CD4-positive, alpha-beta T cell (primary cell): ENCODE data around the gene USP33. TPM values are rescaled to one million over a fixed set of nuclear protein-coding genes. Genes with fewer than 3 reads are reported as not detected.
A peak's percentile ranks its signal among the peaks of the same experiment; 100 is the strongest.
"Not testable (repeated sequence)": the region's sequence is repeated elsewhere in the genome, so short reads cannot be mapped to it uniquely, and the experiment has no call there.

Experiments used
- ATAC-seq: fragments of 200-7000 bp; cut with Tn5 transposase; one replicate; pipeline ENCODE4 v1.10.0; 2022; ENCODE audit warnings: mild to moderate bottlenecking; ENCODE audit not compliant: poor library complexity
- CTCF ChIA-PET: fragments of 350-600 bp; sonication (Branson Sonifier 250); formaldehyde crosslinking; loops from one replicate; lab custom pipeline; 2021; ENCODE audit warnings: antibody characterized with exemption, inconsistent platforms; lab: Charles Lee
- POLR2A ChIA-PET: fragments of 350-600 bp; sonication (Branson Sonifier 250); formaldehyde crosslinking; loops from one replicate; lab custom pipeline; 2021; ENCODE audit warnings: antibody characterized with exemption, inconsistent platforms; lab: Charles Lee
- DNase-seq, 14 experiments: peaks; one replicate each; pipeline ENCODE4 v3.0.0-alpha.2; 2013 to 2020; ENCODE audit warnings: mixed read lengths in 2 of 14
- H3K27ac ChIP-seq, 2 donors: one replicate each; pipeline versions ENCODE4 v1.5.1 to v1.7.0; 2013; ENCODE audit warnings: low read length in 2 of 2, low read depth in 1 of 2, mild to moderate bottlenecking in 1 of 2
- H3K27me3 ChIP-seq, 2 experiments: 1 replicate in 1 of 2; 2 replicates in 1 of 2; pipeline versions ENCODE4 v1.6.1 to v1.7.0; 2013; ENCODE audit warnings: low read length in 2 of 2, control low read depth in 1 of 2, mild to moderate bottlenecking in 1 of 2, moderate library complexity in 1 of 2; ENCODE audit not compliant: insufficient read depth in 2 of 2, control insufficient read depth in 1 of 2
- H3K36me3 ChIP-seq: one replicate; pipeline ENCODE4 v1.6.1; 2013; ENCODE audit warnings: low read length, control low read depth; ENCODE audit not compliant: insufficient read depth
- H3K4me1 ChIP-seq: one replicate; pipeline ENCODE4 v1.6.1; 2013; ENCODE audit warnings: low read length, control low read depth; ENCODE audit not compliant: insufficient read depth
- H3K4me3 ChIP-seq: one replicate; pipeline ENCODE4 v1.5.1; 2013; ENCODE audit warnings: mild to moderate bottlenecking, low read length, moderate library complexity
- H3K9me3 ChIP-seq, 2 experiments: 1 replicate in 1 of 2; 2 replicates in 1 of 2; pipeline versions ENCODE4 v1.6.1 to v1.7.0; 2013; ENCODE audit warnings: low read length in 2 of 2, mild to moderate bottlenecking in 2 of 2, control low read depth in 1 of 2, moderate library complexity in 1 of 2; ENCODE audit not compliant: control insufficient read depth in 1 of 2, insufficient read depth in 1 of 2
- H3K27ac Mint-ChIP-seq: one replicate; pipeline ENCODE4 v1.8.0; 2020; ENCODE audit warnings: mixed read lengths
- H3K27me3 Mint-ChIP-seq: one replicate; pipeline ENCODE4 v1.8.0; 2021; ENCODE audit warnings: mixed read lengths
- H3K36me3 Mint-ChIP-seq: one replicate; pipeline ENCODE4 v1.8.0; 2021; ENCODE audit warnings: low read depth, mixed read lengths
- H3K4me1 Mint-ChIP-seq: one replicate; pipeline ENCODE4 v1.8.0; 2021; ENCODE audit warnings: low read depth, mixed read lengths
- H3K4me3 Mint-ChIP-seq: one replicate; pipeline ENCODE4 v1.8.0; 2020; ENCODE audit warnings: mild to moderate bottlenecking, mixed read lengths
- H3K9me3 Mint-ChIP-seq: one replicate; pipeline ENCODE4 v1.8.0; 2020; ENCODE audit warnings: mixed read lengths
- intact Hi-C, 2 experiments: fragments of 100-400 bp; cut with DNase I in 1 of 2; cut with micrococcal nuclease in 1 of 2; formaldehyde crosslinking; loops; one replicate each; pipeline versions ENCODE4 v1.15.1 to v1.9.0; 2023 to 2025; cut with DNase I, micrococcal nuclease
- total RNA-seq, 174 experiments: library from RNA in 2 of 174; stranded (reverse) in 2 of 174; gene quantifications; one replicate each; pipeline ENCODE4 v1.2.3 and lab custom pipeline; 2021 to 2026
- TF ChIP-seq, protein P1 (sequence below): fragments of 200-600 bp; IDR thresholded peaks from one replicate; pipeline ENCODE4 v1.8.0; 2022; ENCODE audit warnings: antibody characterized with exemption, mild to moderate bottlenecking

The USP33 gene
- total RNA-seq, 2 experiments from 2014 or later, result 69.7 to 71.6 TPM

GRCh38 chr1:77680173-77680572 lies 79.5 kb downstream of the USP33 start:
- DNase-seq (no peak), ATAC-seq (no peak)
- ChIA-PET POLR2A (interaction anchor here (0.6 to 1.0 kb wide), 2 partner anchors 14 to 325 kb away, joined by 3 read pairs; partner anchors contain the start of gene DNAJB4), CTCF (no interaction called here)
- Mint-ChIP-seq H3K36me3 (peaks cover 34% of the 10 kb centered on the region), H3K4me1 (peaks cover 75% of the 10 kb centered on the region), H3K27me3 (no peaks in the 10 kb centered on the region), H3K27ac (peak overlapping the region; percentile 2), H3K4me3 (peak overlapping the region; percentile 25), H3K9me3 (no peaks in the 10 kb centered on the region)
- intact Hi-C loops, result loop anchor here (5.0 to 10.0 kb wide), 10 partner anchors 75 to 1895 kb away; partner anchors contain the start of genes FUBP1 (in 1 of the 2), RABGGTB (in 1 of the 2), ST6GALNAC3 (in 1 of the 2) and USP33 (in 1 of the 2)
- TF ChIP-seq, protein P1, sequence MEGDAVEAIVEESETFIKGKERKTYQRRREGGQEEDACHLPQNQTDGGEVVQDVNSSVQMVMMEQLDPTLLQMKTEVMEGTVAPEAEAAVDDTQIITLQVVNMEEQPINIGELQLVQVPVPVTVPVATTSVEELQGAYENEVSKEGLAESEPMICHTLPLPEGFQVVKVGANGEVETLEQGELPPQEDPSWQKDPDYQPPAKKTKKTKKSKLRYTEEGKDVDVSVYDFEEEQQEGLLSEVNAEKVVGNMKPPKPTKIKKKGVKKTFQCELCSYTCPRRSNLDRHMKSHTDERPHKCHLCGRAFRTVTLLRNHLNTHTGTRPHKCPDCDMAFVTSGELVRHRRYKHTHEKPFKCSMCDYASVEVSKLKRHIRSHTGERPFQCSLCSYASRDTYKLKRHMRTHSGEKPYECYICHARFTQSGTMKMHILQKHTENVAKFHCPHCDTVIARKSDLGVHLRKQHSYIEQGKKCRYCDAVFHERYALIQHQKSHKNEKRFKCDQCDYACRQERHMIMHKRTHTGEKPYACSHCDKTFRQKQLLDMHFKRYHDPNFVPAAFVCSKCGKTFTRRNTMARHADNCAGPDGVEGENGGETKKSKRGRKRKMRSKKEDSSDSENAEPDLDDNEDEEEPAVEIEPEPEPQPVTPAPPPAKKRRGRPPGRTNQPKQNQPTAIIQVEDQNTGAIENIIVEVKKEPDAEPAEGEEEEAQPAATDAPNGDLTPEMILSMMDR, result no peak
- no peak overlapping the region for H3K27ac ChIP-seq
- H3K9me3 ChIP-seq, result no peaks in the 10 kb centered on the region
- H3K36me3 ChIP-seq, result peaks cover 3% of the 10 kb centered on the region
- no peaks in the 10 kb centered on the region for H3K27me3 ChIP-seq
- no peak overlapping the region for H3K4me3 ChIP-seq
- peaks cover 23% of the 10 kb centered on the region for H3K4me1 ChIP-seq

DNA sequence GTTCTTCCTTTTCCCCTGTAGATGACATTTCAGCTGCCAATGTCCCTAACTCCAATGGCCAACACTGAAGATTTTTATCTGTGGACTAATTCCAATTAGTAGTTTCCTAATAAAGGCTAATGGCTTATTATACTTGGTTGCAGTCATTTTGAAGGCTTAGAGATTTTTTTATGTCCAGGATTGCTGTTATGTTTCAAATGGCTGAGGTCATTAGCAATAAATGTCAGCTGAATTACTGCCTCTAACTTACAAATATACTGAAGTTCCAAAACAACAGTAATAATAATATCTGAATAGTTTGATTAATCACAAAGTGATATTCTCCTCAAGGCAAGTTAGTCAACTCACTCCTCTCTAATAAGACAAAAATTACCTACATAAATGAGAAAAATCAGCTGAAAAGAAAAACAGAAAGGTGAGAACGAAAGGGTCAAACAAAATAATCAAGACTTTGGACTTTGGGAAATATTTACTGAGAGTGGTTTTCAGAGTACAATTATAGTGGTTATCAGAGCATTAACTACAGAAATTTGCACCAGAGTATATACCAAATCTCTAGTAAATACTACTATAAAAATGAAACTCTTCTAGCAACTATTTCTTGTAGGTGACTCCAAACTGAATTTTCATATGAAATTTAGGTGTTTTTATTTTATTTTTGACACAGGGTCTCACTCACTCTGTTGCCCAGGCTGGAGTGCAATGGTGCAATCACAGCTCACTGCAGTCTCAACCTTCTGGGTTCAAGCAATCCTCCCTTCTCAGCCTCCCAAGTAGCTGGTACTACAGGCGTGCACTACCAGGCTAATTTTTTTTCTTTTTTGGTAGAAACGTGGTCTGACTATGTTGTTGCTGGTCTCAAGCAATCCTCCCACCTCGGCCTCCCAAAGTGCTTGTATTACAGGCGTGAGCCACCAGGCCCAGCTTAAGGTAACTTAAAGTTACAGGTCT lies 80.7 kb downstream of the USP33 start:
- peaks cover 22% of the 10 kb centered on the region for H3K4me1 ChIP-seq
- DNase-seq (no peak), ATAC-seq (no peak)
- H3K4me3 Mint-ChIP-seq, result peak overlapping the region; percentile 11
- no peak overlapping the region for H3K4me3 ChIP-seq
- H3K9me3 Mint-ChIP-seq, result no peaks in the 10 kb centered on the region
- intact Hi-C loops, result no loop called here
- no peaks in the 10 kb centered on the region for H3K9me3 ChIP-seq
- TF ChIP-seq, protein P1, result no peak
- ChIA-PET CTCF (no interaction called here), POLR2A (no interaction called here)
- no peaks in the 10 kb centered on the region for H3K27me3 ChIP-seq
- no peak overlapping the region for H3K27ac ChIP-seq
- peaks cover 78% of the 10 kb centered on the region for H3K4me1 Mint-ChIP-seq
- H3K27me3 Mint-ChIP-seq, result no peaks in the 10 kb centered on the region
- H3K36me3 ChIP-seq, result peaks cover 8% of the 10 kb centered on the region
- peaks cover 38% of the 10 kb centered on the region for H3K36me3 Mint-ChIP-seq
- no peak overlapping the region for H3K27ac Mint-ChIP-seq

- H3K4me1 Mint-ChIP-seq, result peaks cover 81% of the 10 kb centered on the region
- not testable (repeated sequence) for ATAC-seq
These were observed 84.8 kb downstream of the USP33 start for GRCh38 chr1:77674807-77675206.

More at GRCh38 chr1:77674807-77675206, 84.8 kb downstream of the USP33 start:
- DNase-seq, CTCF ChIA-PET, H3K9me3 Mint-ChIP-seq, H3K4me1 ChIP-seq, H3K27me3 ChIP-seq, H3K9me3 ChIP-seq, H3K4me3 ChIP-seq, H3K27me3 Mint-ChIP-seq, H3K36me3 ChIP-seq, H3K27ac Mint-ChIP-seq, H3K4me3 Mint-ChIP-seq, intact Hi-C loops, H3K27ac ChIP-seq: not testable (repeated sequence)
- POLR2A ChIA-PET, result interaction anchor here (1.2 kb wide), 1 partner anchor 304 kb away, joined by 3 read pairs; the partner anchor contains the start of gene FUBP1
- H3K36me3 Mint-ChIP-seq, result peaks cover 21% of the 10 kb centered on the region
